GM19238 (cell line): ENCODE results near the gene N4BP3.
A peak's percentile ranks its signal among the peaks of the same experiment; 100 is the strongest.

Experiments
- DNase-seq: peaks from one replicate; pipeline ENCODE4 v3.0.0; 2011; ENCODE audit warnings: low spot score; ENCODE audit not compliant: insufficient read length

Gene N4BP3

GRCh38 chr5:178098685-178099084 is 14.6 kb upstream of the N4BP3 start:
- no peak for DNase-seq

GRCh38 chr5:178103612-178104011 is 9.7 kb upstream of the N4BP3 start:
- no peak for DNase-seq

GRCh38 chr5:178104492-178104891 is 8.8 kb upstream of the N4BP3 start:
- DNase-seq: no peak

GRCh38 chr5:178106086-178106485 is 7.2 kb upstream of the N4BP3 start:
- DNase-seq: no peak

- no peak for DNase-seq
Observed at GRCh38 chr5:178106556-178107239, 6.6 kb upstream of the N4BP3 start.

- DNase-seq: no peak
Observed at GRCh38 chr5:178107756-178108310, 5.5 kb upstream of the N4BP3 start.

GRCh38 chr5:178108446-178108845 is 4.9 kb upstream of the N4BP3 start:
- no peak for DNase-seq

GRCh38 chr5:178108966-178109365 is 4.4 kb upstream of the N4BP3 start:
- DNase-seq: no peak

- DNase-seq: no peak
Observed at GRCh38 chr5:178110511-178110910, 2.8 kb upstream of the N4BP3 start.

GRCh38 chr5:178111925-178112324 is 1.4 kb upstream of the N4BP3 start:
- DNase-seq: no peak

- DNase-seq: no peak
Observed at GRCh38 chr5:178112545-178112944, 787 bp upstream of the N4BP3 start.

GRCh38 chr5:178113841-178114324 is 551 bp downstream of the N4BP3 start:
- DNase-seq: no peak

GRCh38 chr5:178114325-178115135 is 1.2 kb downstream of the N4BP3 start:
- DNase-seq: no peak

- DNase-seq: no peak
Observed at GRCh38 chr5:178115136-178115813, 1.9 kb downstream of the N4BP3 start.

GRCh38 chr5:178115814-178116142 is 2.4 kb downstream of the N4BP3 start:
- DNase-seq: no peak

GRCh38 chr5:178116143-178116885 is 3.0 kb downstream of the N4BP3 start:
- DNase-seq: peak; percentile 43

GRCh38 chr5:178117923-178118701 is 4.8 kb downstream of the N4BP3 start:
- no peak for DNase-seq

GRCh38 chr5:178119915-178120606 is 6.7 kb downstream of the N4BP3 start:
- DNase-seq: no peak

GRCh38 chr5:178120607-178121357 is 7.5 kb downstream of the N4BP3 start:
- peak; percentile 93 for DNase-seq
